Omental fat pad (tissue), 4 donors: ENCODE data around the gene SCTR. TPM values are rescaled to one million over a fixed set of nuclear protein-coding genes. Genes with fewer than 3 reads are reported as not detected.

Source experiments
- ATAC-seq: fragments of 150-250 bp; one replicate; pipeline ENCODE4 v1.9.1; 2016; ENCODE audit warnings: mild to moderate bottlenecking, moderate library complexity; ENCODE audit not compliant: low FRiP score
- DNase-seq: peaks from one replicate; pipeline ENCODE4 v3.0.0-alpha.2; 2019; ENCODE audit warnings: low spot score
- total RNA-seq, 4 donors: library from RNA; depleted of rRNA; stranded (reverse); fragments of >200 nt; gene quantifications; one replicate each; pipeline ENCODE4 v1.1.0, GENCODE V29; 2016
- TF ChIP-seq, protein P1 (sequence below), 3 donors: fragments of 450-650 bp; IDR thresholded peaks; one replicate each; pipeline ENCODE4 v1.5.1; 2016 to 2017; ENCODE audit warnings: antibody characterized with exemption in 3 of 3, mild to moderate bottlenecking in 3 of 3, moderate library complexity in 2 of 3

Gene SCTR
- total RNA-seq, 4 donors from 2014 or later = not detected

DNA sequence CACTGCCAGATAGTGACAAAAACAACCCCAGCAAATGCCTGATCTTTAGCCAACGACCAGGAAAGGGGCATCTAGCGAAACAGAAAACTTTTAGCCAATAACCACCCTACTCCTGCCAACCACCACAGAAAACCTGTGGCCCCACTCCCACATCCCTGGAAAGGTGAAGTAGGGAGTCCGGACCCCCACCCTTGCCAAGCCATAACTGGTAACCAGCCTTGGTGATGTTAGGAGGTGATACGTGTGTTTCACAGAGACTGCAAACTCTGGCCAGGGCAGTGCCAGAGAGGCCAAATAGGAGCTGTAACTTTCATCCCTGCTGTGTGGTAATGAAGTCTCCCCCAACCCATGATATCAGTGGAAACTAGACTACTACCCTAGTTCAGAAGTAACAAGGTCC, 27.6 kb downstream of the SCTR start:
- DNase-seq (no peak), ATAC-seq (no peak)

DNA sequence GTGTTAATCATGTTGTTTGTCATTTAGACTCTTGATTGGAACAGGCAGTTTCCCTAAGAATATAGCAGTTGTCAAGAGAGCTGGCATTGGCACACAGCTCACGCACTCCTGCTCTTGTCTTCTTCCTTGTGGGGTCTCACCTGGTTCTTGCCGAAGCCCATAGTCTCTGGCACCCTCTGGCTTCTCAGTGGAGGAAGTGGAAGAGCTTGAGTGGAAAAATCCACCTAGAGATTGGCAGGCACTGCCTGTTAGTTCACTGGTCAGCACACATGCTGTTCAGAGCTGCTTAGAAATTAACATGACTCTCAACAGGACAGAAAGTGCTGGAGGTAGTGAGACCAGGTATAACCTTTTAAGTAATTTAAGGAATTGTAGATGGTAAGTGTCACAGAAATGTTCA, 28.3 kb downstream of the SCTR start:
- ATAC-seq (no peak), DNase-seq (no peak)
- TF ChIP-seq, protein P1, sequence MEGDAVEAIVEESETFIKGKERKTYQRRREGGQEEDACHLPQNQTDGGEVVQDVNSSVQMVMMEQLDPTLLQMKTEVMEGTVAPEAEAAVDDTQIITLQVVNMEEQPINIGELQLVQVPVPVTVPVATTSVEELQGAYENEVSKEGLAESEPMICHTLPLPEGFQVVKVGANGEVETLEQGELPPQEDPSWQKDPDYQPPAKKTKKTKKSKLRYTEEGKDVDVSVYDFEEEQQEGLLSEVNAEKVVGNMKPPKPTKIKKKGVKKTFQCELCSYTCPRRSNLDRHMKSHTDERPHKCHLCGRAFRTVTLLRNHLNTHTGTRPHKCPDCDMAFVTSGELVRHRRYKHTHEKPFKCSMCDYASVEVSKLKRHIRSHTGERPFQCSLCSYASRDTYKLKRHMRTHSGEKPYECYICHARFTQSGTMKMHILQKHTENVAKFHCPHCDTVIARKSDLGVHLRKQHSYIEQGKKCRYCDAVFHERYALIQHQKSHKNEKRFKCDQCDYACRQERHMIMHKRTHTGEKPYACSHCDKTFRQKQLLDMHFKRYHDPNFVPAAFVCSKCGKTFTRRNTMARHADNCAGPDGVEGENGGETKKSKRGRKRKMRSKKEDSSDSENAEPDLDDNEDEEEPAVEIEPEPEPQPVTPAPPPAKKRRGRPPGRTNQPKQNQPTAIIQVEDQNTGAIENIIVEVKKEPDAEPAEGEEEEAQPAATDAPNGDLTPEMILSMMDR (IDR thresholded peaks at IDR 0.05) = no peak

More for the DNA sequence above, 27.6 kb downstream of the SCTR start:
- TF ChIP-seq, protein P1 (IDR thresholded peaks at IDR 0.05) = no peak

- DNase-seq = no peak
- ATAC-seq = no peak
- TF ChIP-seq, protein P1 (IDR thresholded peaks at IDR 0.05) = no peak
These were observed 30.0 kb downstream of the SCTR start for GRCh38 chr2:119494163-119494790.

- TF ChIP-seq, protein P1 (IDR thresholded peaks at IDR 0.05) = no peak
- peak; percentile 80 for ATAC-seq
- DNase-seq = no peak
These were observed 32.3 kb downstream of the SCTR start for GRCh38 chr2:119491776-119492525.

DNA sequence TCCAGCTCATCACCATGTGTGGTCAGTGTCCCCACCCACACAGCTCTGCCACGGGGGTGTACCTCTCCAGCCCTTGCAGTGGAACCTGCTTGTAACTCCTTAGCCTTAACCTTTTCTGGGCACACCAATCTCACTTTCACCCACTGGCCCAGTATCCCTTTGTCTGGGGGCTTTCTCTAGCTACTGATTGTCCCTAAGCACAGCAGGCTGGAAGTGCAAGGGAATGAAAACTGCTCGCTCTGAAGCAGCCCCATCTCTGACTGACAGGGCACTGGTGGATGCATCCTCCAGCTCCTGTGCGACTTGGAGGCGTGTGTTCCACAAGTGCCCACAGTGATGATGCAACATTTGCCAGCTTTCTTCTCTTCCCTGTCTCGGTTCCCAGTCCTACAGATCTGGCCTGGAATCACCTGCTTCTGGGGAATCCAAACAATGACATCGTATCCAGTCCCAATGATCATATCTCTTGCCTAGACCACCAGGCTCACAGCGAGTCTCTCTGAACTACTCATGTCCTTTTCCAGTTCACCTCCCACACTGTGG, 33.6 kb downstream of the SCTR start:
- no peak for ATAC-seq
- no peak for DNase-seq
- TF ChIP-seq, protein P1 (IDR thresholded peaks at IDR 0.05) = no peak

DNA sequence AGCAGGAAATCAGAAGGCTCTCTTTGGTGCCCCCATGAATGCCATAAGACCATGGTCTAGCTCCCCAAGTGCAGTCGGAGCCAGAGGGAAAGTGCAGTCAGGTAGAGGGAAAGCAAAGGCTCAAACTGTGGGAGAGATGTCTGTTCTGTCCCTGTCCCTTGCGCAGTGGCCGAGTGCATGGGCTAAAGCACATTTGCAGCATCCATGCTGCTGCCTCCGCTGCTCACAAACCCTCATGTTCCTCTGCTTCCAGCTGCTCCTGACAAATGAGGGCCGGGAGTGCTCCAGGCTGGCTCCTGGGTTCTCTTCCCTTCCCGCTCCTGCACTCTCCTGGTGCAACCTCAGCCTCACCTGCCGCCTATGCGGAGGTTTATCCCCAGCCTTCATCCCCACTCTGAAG, 34.2 kb downstream of the SCTR start:
- ATAC-seq (no peak), DNase-seq (no peak)
- TF ChIP-seq, protein P1 (IDR thresholded peaks at IDR 0.05) = no peak
